HepG2 (cell line): Measurements from ENCODE around the gene LRRC8D. TPM values are rescaled to one million over a fixed set of nuclear protein-coding genes. Genes with fewer than 3 reads are reported as not detected.

Source experiments
- ARHGAP35 ChIP-seq: sonication (generic); formaldehyde crosslinking; IDR thresholded peaks from 2 replicates; pipeline ENCODE4 v1.9.0; 2022; ENCODE audit warnings: mild to moderate bottlenecking, inconsistent platforms, moderate library complexity, missing genetic modification reagents, borderline replicate concordance
- KDM1A ChIP-seq: IDR thresholded peaks from 2 replicates; pipeline ENCODE4 v1.6.1; 2016; ENCODE audit warnings: missing compliant biosample characterization
- NFIC ChIP-seq: IDR thresholded peaks from 2 replicates; pipeline ENCODE4 v1.6.1; 2012; ENCODE audit warnings: mild to moderate bottlenecking, low read length, inconsistent platforms
- ZBTB7B ChIP-seq: sonication (generic); formaldehyde crosslinking; IDR thresholded peaks from 2 replicates; pipeline ENCODE4 v1.4.0; 2020; ENCODE audit warnings: missing genetic modification reagents
- ZNF350 ChIP-seq: sonication (generic); formaldehyde crosslinking; IDR thresholded peaks from 2 replicates; pipeline ENCODE4 v1.4.0; 2020; ENCODE audit warnings: mild to moderate bottlenecking, low read depth, missing genetic modification reagents, borderline replicate concordance
- ZNF510 ChIP-seq: sonication (generic); formaldehyde crosslinking; IDR thresholded peaks from 2 replicates; pipeline ENCODE4 v1.4.0; 2020; ENCODE audit warnings: low read depth, mild to moderate bottlenecking, missing genetic modification reagents
- polyA plus RNA-seq, 8 experiments: library from polyadenylated mRNA; depleted of rRNA in 3 of 8; stranded (reverse) in 7 of 8; unstranded in 1 of 8; fragments of >200 nt; fragmentation: Illumina TruSeq in 4 of 8; extraction: Trizol in 4 of 8; gene quantifications; 2 replicates each; pipeline versions ENCODE4 v1.2.1 to v1.2.3, GENCODE V29; 2011 to 2016; ENCODE audit warnings: low read depth in 4 of 8, missing spikeins in 1 of 8, mixed read lengths in 1 of 8; ENCODE audit not compliant: insufficient read depth in 1 of 8
- total RNA-seq, 5 experiments: library from RNA; depleted of rRNA; stranded (reverse); fragments of >200 nt; fragmentation: Illumina TruSeq; extraction: Trizol; gene quantifications; 2 replicates each; pipeline ENCODE4 v1.2.3, GENCODE V29; 2016; ENCODE audit warnings: low read depth in 1 of 5
- TF ChIP-seq, protein P1 (sequence below): fragments of 450-650 bp; IDR thresholded peaks from 2 replicates; pipeline ENCODE4 v1.6.1; 2017
- TF ChIP-seq, protein P2 (sequence below): sonication (generic); formaldehyde crosslinking; IDR thresholded peaks from 2 replicates; pipeline ENCODE4 v1.4.0; 2020; ENCODE audit warnings: missing genetic modification reagents
- TF ChIP-seq, protein P3 (sequence below): sonication (generic); formaldehyde crosslinking; IDR thresholded peaks from 2 replicates; pipeline ENCODE4 v1.4.0; 2020; ENCODE audit warnings: missing genetic modification reagents, borderline replicate concordance
- TF ChIP-seq, protein P4 (sequence below): sonication (generic); formaldehyde crosslinking; IDR thresholded peaks from 2 replicates; pipeline ENCODE4 v1.4.0; 2020; ENCODE audit warnings: missing genetic modification reagents, mild to moderate bottlenecking, borderline replicate concordance
- TF ChIP-seq, protein P5 (sequence below): sonication (generic); formaldehyde crosslinking; IDR thresholded peaks from 2 replicates; pipeline ENCODE4 v1.4.0; 2020; ENCODE audit warnings: missing genetic modification reagents

The LRRC8D gene
- total and polyA plus RNA-seq, 2 of the 13 experiments (the other 11 are each of a cell fraction or from before 2014, with no cell fraction given) = 29.9 to 45.5 TPM

DNA sequence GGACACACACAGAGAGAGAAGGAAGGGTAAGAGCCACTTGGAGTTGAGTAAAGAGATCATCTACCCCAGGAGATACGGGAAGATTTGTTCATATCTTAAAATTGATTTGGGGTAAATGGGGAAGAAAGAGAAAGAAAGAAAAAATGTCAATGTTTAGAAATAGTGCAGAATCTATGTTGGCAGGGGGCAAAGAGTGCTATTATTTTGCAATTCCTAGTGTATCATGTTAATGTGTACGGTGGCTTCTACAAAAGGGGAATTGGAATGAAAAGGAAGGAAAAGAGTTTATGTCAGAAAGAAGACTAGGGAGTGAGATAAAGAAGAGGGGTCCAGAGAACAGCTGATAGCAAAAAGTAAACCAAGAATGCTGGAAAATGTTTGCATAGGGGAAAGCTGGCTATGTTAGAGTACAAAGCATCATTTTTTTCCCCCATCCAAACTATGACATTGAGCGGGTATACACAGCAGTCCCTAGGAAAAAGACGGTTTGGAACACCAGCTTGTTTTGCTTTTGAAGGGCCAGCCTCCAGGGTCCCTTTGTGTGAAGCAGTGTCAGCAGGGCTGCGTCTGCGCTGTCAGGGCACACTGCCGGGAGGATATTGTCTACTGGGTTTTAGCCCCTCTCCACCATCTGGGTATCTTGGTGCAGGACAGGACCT is 10.8 kb downstream of the LRRC8D start (continued):
- TF ChIP-seq, protein P1, sequence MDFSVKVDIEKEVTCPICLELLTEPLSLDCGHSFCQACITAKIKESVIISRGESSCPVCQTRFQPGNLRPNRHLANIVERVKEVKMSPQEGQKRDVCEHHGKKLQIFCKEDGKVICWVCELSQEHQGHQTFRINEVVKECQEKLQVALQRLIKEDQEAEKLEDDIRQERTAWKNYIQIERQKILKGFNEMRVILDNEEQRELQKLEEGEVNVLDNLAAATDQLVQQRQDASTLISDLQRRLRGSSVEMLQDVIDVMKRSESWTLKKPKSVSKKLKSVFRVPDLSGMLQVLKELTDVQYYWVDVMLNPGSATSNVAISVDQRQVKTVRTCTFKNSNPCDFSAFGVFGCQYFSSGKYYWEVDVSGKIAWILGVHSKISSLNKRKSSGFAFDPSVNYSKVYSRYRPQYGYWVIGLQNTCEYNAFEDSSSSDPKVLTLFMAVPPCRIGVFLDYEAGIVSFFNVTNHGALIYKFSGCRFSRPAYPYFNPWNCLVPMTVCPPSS = no peak
- TF ChIP-seq, protein P2, sequence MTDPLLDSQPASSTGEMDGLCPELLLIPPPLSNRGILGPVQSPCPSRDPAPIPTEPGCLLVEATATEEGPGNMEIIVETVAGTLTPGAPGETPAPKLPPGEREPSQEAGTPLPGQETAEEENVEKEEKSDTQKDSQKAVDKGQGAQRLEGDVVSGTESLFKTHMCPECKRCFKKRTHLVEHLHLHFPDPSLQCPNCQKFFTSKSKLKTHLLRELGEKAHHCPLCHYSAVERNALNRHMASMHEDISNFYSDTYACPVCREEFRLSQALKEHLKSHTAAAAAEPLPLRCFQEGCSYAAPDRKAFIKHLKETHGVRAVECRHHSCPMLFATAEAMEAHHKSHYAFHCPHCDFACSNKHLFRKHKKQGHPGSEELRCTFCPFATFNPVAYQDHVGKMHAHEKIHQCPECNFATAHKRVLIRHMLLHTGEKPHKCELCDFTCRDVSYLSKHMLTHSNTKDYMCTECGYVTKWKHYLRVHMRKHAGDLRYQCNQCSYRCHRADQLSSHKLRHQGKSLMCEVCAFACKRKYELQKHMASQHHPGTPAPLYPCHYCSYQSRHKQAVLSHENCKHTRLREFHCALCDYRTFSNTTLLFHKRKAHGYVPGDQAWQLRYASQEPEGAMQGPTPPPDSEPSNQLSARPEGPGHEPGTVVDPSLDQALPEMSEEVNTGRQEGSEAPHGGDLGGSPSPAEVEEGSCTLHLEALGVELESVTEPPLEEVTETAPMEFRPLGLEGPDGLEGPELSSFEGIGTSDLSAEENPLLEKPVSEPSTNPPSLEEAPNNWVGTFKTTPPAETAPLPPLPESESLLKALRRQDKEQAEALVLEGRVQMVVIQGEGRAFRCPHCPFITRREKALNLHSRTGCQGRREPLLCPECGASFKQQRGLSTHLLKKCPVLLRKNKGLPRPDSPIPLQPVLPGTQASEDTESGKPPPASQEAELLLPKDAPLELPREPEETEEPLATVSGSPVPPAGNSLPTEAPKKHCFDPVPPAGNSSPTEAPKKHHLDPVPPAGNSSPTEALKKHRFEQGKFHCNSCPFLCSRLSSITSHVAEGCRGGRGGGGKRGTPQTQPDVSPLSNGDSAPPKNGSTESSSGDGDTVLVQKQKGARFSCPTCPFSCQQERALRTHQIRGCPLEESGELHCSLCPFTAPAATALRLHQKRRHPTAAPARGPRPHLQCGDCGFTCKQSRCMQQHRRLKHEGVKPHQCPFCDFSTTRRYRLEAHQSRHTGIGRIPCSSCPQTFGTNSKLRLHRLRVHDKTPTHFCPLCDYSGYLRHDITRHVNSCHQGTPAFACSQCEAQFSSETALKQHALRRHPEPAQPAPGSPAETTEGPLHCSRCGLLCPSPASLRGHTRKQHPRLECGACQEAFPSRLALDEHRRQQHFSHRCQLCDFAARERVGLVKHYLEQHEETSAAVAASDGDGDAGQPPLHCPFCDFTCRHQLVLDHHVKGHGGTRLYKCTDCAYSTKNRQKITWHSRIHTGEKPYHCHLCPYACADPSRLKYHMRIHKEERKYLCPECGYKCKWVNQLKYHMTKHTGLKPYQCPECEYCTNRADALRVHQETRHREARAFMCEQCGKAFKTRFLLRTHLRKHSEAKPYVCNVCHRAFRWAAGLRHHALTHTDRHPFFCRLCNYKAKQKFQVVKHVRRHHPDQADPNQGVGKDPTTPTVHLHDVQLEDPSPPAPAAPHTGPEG (CRISPR knock-in tag) = no peak
- 0 out of 2 replicates have a peak, but pooled peaks have one; percentile 36 for TF ChIP-seq ZNF510 (CRISPR knock-in tag)
- TF ChIP-seq, protein P3, sequence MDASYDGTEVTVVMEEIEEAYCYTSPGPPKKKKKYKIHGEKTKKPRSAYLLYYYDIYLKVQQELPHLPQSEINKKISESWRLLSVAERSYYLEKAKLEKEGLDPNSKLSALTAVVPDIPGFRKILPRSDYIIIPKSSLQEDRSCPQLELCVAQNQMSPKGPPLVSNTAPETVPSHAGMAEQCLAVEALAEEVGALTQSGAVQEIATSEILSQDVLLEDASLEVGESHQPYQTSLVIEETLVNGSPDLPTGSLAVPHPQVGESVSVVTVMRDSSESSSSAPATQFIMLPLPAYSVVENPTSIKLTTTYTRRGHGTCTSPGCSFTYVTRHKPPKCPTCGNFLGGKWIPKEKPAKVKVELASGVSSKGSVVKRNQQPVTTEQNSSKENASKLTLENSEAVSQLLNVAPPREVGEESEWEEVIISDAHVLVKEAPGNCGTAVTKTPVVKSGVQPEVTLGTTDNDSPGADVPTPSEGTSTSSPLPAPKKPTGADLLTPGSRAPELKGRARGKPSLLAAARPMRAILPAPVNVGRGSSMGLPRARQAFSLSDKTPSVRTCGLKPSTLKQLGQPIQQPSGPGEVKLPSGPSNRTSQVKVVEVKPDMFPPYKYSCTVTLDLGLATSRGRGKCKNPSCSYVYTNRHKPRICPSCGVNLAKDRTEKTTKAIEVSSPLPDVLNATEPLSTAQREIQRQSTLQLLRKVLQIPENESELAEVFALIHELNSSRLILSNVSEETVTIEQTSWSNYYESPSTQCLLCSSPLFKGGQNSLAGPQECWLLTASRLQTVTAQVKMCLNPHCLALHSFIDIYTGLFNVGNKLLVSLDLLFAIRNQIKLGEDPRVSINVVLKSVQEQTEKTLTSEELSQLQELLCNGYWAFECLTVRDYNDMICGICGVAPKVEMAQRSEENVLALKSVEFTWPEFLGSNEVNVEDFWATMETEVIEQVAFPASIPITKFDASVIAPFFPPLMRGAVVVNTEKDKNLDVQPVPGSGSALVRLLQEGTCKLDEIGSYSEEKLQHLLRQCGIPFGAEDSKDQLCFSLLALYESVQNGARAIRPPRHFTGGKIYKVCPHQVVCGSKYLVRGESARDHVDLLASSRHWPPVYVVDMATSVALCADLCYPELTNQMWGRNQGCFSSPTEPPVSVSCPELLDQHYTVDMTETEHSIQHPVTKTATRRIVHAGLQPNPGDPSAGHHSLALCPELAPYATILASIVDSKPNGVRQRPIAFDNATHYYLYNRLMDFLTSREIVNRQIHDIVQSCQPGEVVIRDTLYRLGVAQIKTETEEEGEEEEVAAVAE (CRISPR knock-in tag) = no peak
- TF ChIP-seq, protein P4, sequence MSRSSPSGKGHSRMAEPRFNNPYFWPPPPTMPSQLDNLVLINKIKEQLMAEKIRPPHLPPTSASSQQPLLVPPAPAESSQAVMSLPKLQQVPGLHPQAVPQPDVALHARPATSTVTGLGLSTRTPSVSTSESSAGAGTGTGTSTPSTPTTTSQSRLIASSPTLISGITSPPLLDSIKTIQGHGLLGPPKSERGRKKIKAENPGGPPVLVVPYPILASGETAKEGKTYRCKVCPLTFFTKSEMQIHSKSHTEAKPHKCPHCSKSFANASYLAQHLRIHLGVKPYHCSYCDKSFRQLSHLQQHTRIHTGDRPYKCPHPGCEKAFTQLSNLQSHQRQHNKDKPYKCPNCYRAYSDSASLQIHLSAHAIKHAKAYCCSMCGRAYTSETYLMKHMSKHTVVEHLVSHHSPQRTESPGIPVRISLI (CRISPR knock-in tag) = peak; percentile 57; the same call in 1 of the 2 replicates
- TF ChIP-seq NFIC = no peak
- TF ChIP-seq ZBTB7B (CRISPR knock-in tag) = peak; percentile 58; the same call in 1 of the 2 replicates
- no peak for TF ChIP-seq ARHGAP35 (CRISPR knock-in tag)
- no peak for TF ChIP-seq KDM1A (CRISPR knock-in tag)
- TF ChIP-seq, protein P5, sequence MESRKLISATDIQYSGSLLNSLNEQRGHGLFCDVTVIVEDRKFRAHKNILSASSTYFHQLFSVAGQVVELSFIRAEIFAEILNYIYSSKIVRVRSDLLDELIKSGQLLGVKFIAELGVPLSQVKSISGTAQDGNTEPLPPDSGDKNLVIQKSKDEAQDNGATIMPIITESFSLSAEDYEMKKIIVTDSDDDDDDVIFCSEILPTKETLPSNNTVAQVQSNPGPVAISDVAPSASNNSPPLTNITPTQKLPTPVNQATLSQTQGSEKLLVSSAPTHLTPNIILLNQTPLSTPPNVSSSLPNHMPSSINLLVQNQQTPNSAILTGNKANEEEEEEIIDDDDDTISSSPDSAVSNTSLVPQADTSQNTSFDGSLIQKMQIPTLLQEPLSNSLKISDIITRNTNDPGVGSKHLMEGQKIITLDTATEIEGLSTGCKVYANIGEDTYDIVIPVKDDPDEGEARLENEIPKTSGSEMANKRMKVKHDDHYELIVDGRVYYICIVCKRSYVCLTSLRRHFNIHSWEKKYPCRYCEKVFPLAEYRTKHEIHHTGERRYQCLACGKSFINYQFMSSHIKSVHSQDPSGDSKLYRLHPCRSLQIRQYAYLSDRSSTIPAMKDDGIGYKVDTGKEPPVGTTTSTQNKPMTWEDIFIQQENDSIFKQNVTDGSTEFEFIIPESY (CRISPR knock-in tag) = no peak
- TF ChIP-seq ZNF350 (CRISPR knock-in tag) = no peak
